Testis (tissue), 3 donors: ENCODE measurements around the gene SP2. TPM values are rescaled to one million over a fixed set of nuclear protein-coding genes. Genes with fewer than 3 reads are reported as not detected.

Experiments
- DNase-seq: peaks from one replicate; pipeline ENCODE4 v3.0.0-alpha.2; 2019
- H3K27ac ChIP-seq, 2 donors: fragments of 200-600 bp; sonication (generic); one replicate each; pipeline ENCODE4 v1.5.1; 2019
- H3K27me3 ChIP-seq: fragments of 200-600 bp; sonication (generic); one replicate; pipeline ENCODE4 v1.5.1; 2019
- H3K36me3 ChIP-seq: fragments of 200-600 bp; sonication (generic); one replicate; pipeline ENCODE4 v1.5.1; 2017; ENCODE audit warnings: low read depth; ENCODE audit errors: missing control alignments
- H3K4me1 ChIP-seq: fragments of 200-600 bp; sonication (generic); one replicate; pipeline ENCODE4 v1.5.1; 2019
- H3K4me3 ChIP-seq, 2 donors: fragments of 200-600 bp; sonication (generic); one replicate each; pipeline ENCODE4 v1.5.1; 2017 to 2019
- H3K9me3 ChIP-seq: fragments of 200-600 bp; sonication (generic); one replicate; pipeline ENCODE4 v1.5.1; 2017
- CTCF ChIP-seq, 3 experiments: fragments of 450-650 bp in 2 of 3; fragments of 200-600 bp in 1 of 3; sonication (generic) in 1 of 3; IDR thresholded peaks; one replicate each; pipeline ENCODE4 v1.5.1; 2016 to 2019; ENCODE audit warnings: antibody characterized with exemption in 3 of 3, mild to moderate bottlenecking in 2 of 3, moderate library complexity in 1 of 3
- POLR2A ChIP-seq: fragments of 450-650 bp; IDR thresholded peaks from one replicate; pipeline ENCODE4 v1.6.1; 2017; ENCODE audit warnings: antibody characterized with exemption, mild to moderate bottlenecking, moderate library complexity
- WGBS, 2 donors: methylation state at CpG; one replicate each; pipeline ENCODE4 v1.1.5; 2018; 5-methylcytosine and 5-hydroxymethylcytosine counted together
- intact Hi-C: fragments of 100-400 bp; cut with DNase I; formaldehyde crosslinking; loops from one replicate; pipeline ENCODE4 v1.15.1; 2023; ENCODE audit warnings: low total_unique reads
- polyA plus RNA-seq: library from polyadenylated mRNA; stranded (reverse); fragments of 350-450 nt; fragmentation: Illumina TruSeq; extraction: RNeasy Lipid Tissue Mini Kit (QIAGEN cat#74804); gene quantifications from one replicate; pipeline ENCODE4 v1.2.3, GENCODE V29; 2014; ENCODE audit warnings: low read depth, low replicate concordance; ENCODE audit not compliant: insufficient read depth
- total RNA-seq, 2 donors: library from RNA; depleted of rRNA; stranded (reverse); fragments of >200 nt; gene quantifications; one replicate each; pipeline ENCODE4 v1.2.3, GENCODE V29; 2016

The SP2 gene
- total and polyA plus RNA-seq, 3 donors from 2014 or later: 18.9 to 35.0 (median 23.5) TPM

- H3K27me3 ChIP-seq: no peaks in the 10 kb centered on the region
- intact Hi-C loops: no loop called here
- no peaks in the 10 kb centered on the region for H3K9me3 ChIP-seq
- H3K4me1 ChIP-seq: peaks cover 20% of the 10 kb centered on the region
- no peaks in the 10 kb centered on the region for H3K36me3 ChIP-seq
- no peak overlapping the region for H3K27ac ChIP-seq
- DNase-seq: no peak
- H3K4me3 ChIP-seq: no peak overlapping the region
- TF ChIP-seq CTCF (IDR thresholded peaks at IDR 0.05) (peak in 1 of 3 experiments; percentile 6), POLR2A (no peak)
Measured at GRCh38 chr17:47953909-47954308, 57.9 kb downstream of the SP2 start.

- H3K4me3 ChIP-seq: no peak overlapping the region
- peaks cover 7% of the 10 kb centered on the region for H3K4me1 ChIP-seq
- H3K27ac ChIP-seq: no peak overlapping the region
- no peaks in the 10 kb centered on the region for H3K9me3 ChIP-seq
- DNase-seq: no peak
- TF ChIP-seq CTCF (IDR thresholded peaks at IDR 0.05) (no peak), POLR2A (no peak)
- no peaks in the 10 kb centered on the region for H3K36me3 ChIP-seq
- intact Hi-C loops: no loop called here
- H3K27me3 ChIP-seq: no peaks in the 10 kb centered on the region
- WGBS, 2 donors: 87 to 92% methylated on average over 6 to 7 of the region's 7 CpGs
Measured at GRCh38 chr17:47955497-47956461, 59.7 kb downstream of the SP2 start.

GRCh38 chr17:47956791-47957590 lies 61.0 kb downstream of the SP2 start:
- no peak overlapping the region for H3K4me3 ChIP-seq
- TF ChIP-seq POLR2A: no peak
- no peak for TF ChIP-seq CTCF (IDR thresholded peaks at IDR 0.05)
- no peaks in the 10 kb centered on the region for H3K36me3 ChIP-seq
- intact Hi-C loops: no loop called here
- no peaks in the 10 kb centered on the region for H3K27me3 ChIP-seq
- no peaks in the 10 kb centered on the region for H3K9me3 ChIP-seq
- H3K27ac ChIP-seq: no peak overlapping the region
- no peak for DNase-seq
- peaks cover 7% of the 10 kb centered on the region for H3K4me1 ChIP-seq
- 63 to 81% methylated on average over 1 to 4 of the region's 4 CpGs for WGBS, 2 donors

- 67 to 78% methylated on average over 7 to 16 of the region's 16 CpGs for WGBS, 2 donors
Measured at GRCh38 chr17:47957591-47958490, 61.8 kb downstream of the SP2 start, which contains the start of gene PRR15L. PRR15L (minus strand) TSS chr17:47957883; CDS start chr17:47953234, 4,649 bp downstream.

More at GRCh38 chr17:47957591-47958490, 61.8 kb downstream of the SP2 start, which contains the start of gene PRR15L:
- intact Hi-C loops: no loop called here
- TF ChIP-seq POLR2A (no peak), CTCF (IDR thresholded peaks at IDR 0.05) (no peak)
- H3K4me1 ChIP-seq: peaks cover 7% of the 10 kb centered on the region
- no peak within 1 kb of the TSS for H3K4me3 ChIP-seq
- H3K27me3 ChIP-seq: no peaks in the 10 kb centered on the region
- no peaks in the 10 kb centered on the region for H3K36me3 ChIP-seq
- no peak within 1 kb of the TSS for H3K27ac ChIP-seq
- H3K9me3 ChIP-seq: no peaks in the 10 kb centered on the region
- no peak for DNase-seq
